WTC11 (cell line): Measurements from ENCODE around the gene KCNV2.

Source experiments
- CREM ChIP-seq: sonication (generic); formaldehyde crosslinking; IDR thresholded peaks from 2 replicates; pipeline ENCODE4 v1.8.1; 2022; ENCODE audit warnings: mild to moderate bottlenecking, missing genetic modification reagents, moderate library complexity
- IRF1 ChIP-seq: sonication (generic); formaldehyde crosslinking; IDR thresholded peaks from 2 replicates; pipeline ENCODE4 v1.8.0; 2023; ENCODE audit warnings: missing genetic modification reagents
- SP1 ChIP-seq: sonication (generic); formaldehyde crosslinking; conservative IDR thresholded peaks from 2 replicates; pipeline ENCODE4 v1.8.1; 2022; ENCODE audit warnings: missing genetic modification reagents
- TF ChIP-seq, protein P1 (sequence below): sonication (generic); formaldehyde crosslinking; IDR thresholded peaks from 2 replicates; pipeline ENCODE4 v1.8.1; 2023; ENCODE audit warnings: mild to moderate bottlenecking, moderate library complexity, missing genetic modification reagents

DNA sequence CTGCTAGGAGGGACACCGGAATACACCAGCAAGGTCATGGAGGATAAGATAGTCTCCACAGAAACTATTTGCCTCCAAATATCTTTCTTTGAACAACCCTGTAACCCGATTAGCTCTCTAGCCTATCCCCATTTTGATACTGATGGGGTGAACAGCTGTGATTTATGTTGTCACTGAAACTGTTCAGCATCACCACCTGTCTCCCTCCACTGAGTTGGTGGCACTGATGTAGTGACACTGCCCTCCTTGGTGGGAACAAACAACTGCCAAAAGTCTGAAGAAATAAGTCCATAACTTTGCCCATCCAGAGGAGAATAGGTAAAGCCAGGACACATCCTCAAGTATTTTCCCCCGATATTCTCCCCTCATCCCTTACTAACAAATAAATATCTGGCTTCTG is 24.3 kb upstream of the KCNV2 start:
- TF ChIP-seq IRF1 (CRISPR knock-in tag) (no peak), SP1 (CRISPR knock-in tag) (no peak), CREM (no peak)
- TF ChIP-seq, protein P1, sequence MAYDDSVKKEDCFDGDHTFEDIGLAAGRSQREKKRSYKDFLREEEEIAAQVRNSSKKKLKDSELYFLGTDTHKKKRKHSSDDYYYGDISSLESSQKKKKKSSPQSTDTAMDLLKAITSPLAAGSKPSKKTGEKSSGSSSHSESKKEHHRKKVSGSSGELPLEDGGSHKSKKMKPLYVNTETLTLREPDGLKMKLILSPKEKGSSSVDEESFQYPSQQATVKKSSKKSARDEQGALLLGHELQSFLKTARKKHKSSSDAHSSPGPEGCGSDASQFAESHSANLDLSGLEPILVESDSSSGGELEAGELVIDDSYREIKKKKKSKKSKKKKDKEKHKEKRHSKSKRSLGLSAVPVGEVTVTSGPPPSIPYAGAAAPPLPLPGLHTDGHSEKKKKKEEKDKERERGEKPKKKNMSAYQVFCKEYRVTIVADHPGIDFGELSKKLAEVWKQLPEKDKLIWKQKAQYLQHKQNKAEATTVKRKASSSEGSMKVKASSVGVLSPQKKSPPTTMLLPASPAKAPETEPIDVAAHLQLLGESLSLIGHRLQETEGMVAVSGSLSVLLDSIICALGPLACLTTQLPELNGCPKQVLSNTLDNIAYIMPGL (CRISPR knock-in tag), result no peak
